Endothelial cell (in vitro differentiated cells): ENCODE results near the gene PPM1D. TPM values are rescaled to one million over a fixed set of nuclear protein-coding genes. Genes with fewer than 3 reads are reported as not detected.

Source experiments
- DNase-seq: peaks from one replicate; pipeline ENCODE4 v3.0.0; 2021; ENCODE audit warnings: low spot score
- H3K27ac Mint-ChIP-seq: one replicate; pipeline ENCODE4 v1.8.0; 2021; ENCODE audit warnings: mixed read lengths, inconsistent platforms; ENCODE audit not compliant: unreplicated experiment
- H3K27me3 Mint-ChIP-seq: one replicate; pipeline ENCODE4 v1.8.0; 2021; ENCODE audit warnings: mild to moderate bottlenecking, moderate library complexity, mixed read lengths, inconsistent platforms; ENCODE audit not compliant: unreplicated experiment
- H3K36me3 Mint-ChIP-seq: one replicate; pipeline ENCODE4 v1.8.0; 2021; ENCODE audit warnings: mild to moderate bottlenecking, low read depth, mixed read lengths, inconsistent platforms; ENCODE audit not compliant: unreplicated experiment
- H3K4me1 Mint-ChIP-seq: one replicate; pipeline ENCODE4 v1.8.0; 2021; ENCODE audit warnings: mild to moderate bottlenecking, mixed read lengths, inconsistent platforms; ENCODE audit not compliant: unreplicated experiment
- H3K4me3 Mint-ChIP-seq: one replicate; pipeline ENCODE4 v1.8.0; 2021; ENCODE audit warnings: mild to moderate bottlenecking, mixed read lengths, inconsistent platforms; ENCODE audit not compliant: unreplicated experiment
- H3K9me3 Mint-ChIP-seq: one replicate; pipeline ENCODE4 v1.8.0; 2021; ENCODE audit warnings: mixed read lengths, inconsistent platforms; ENCODE audit not compliant: unreplicated experiment
- CTCF ChIP-seq: fragments of 200-600 bp; sonication (generic); IDR thresholded peaks from one replicate; pipeline ENCODE4 v1.5.0; 2021; ENCODE audit warnings: antibody characterized with exemption; ENCODE audit not compliant: unreplicated experiment
- total RNA-seq: library from RNA; stranded (reverse); fragmentation: NEBNext Ultra II Directional; extraction: Animal tissue kit (Norgen Biotek cat#: 25700); gene quantifications from one replicate; pipeline ENCODE4 v1.2.1, GENCODE V29; 2021; ENCODE audit not compliant: unreplicated experiment

The PPM1D gene
- total RNA-seq, 1 donor from 2014 or later: 14.6 TPM

GRCh38 chr17:60680754-60681153 is 80.8 kb downstream of the PPM1D start:
- DNase-seq: no peak
- TF ChIP-seq CTCF: no peak
- Mint-ChIP-seq H3K27me3 (peaks cover 1% of the 10 kb centered on the region), H3K36me3 (peaks cover 8% of the 10 kb centered on the region), H3K27ac (no peak overlapping the region), H3K9me3 (no peaks in the 10 kb centered on the region), H3K4me1 (peaks cover 13% of the 10 kb centered on the region), H3K4me3 (no peak overlapping the region)

- H3K4me1 Mint-ChIP-seq: peaks cover 8% of the 10 kb centered on the region
- H3K27ac Mint-ChIP-seq: no peak overlapping the region
- peaks cover 8% of the 10 kb centered on the region for H3K36me3 Mint-ChIP-seq
Observed at GRCh38 chr17:60685437-60685836, 85.4 kb downstream of the PPM1D start.

GRCh38 chr17:60695960-60696359 is 96.0 kb downstream of the PPM1D start:
- DNase-seq: no peak
- Mint-ChIP-seq H3K27me3 (peaks cover 2% of the 10 kb centered on the region), H3K4me3 (no peak overlapping the region), H3K36me3 (peaks cover 12% of the 10 kb centered on the region), H3K9me3 (no peaks in the 10 kb centered on the region), H3K4me1 (no peaks in the 10 kb centered on the region), H3K27ac (no peak overlapping the region)
- no peak for TF ChIP-seq CTCF

More at GRCh38 chr17:60685437-60685836, 85.4 kb downstream of the PPM1D start:
- H3K27me3 Mint-ChIP-seq: peaks cover 1% of the 10 kb centered on the region
- H3K4me3 Mint-ChIP-seq: no peak overlapping the region
- no peak for DNase-seq
- TF ChIP-seq CTCF: no peak
- no peaks in the 10 kb centered on the region for H3K9me3 Mint-ChIP-seq

GRCh38 chr17:60699090-60699489 is 99.1 kb downstream of the PPM1D start:
- H3K4me3 Mint-ChIP-seq: no peak overlapping the region
- DNase-seq: no peak
- TF ChIP-seq CTCF: no peak
- peaks cover 9% of the 10 kb centered on the region for H3K36me3 Mint-ChIP-seq
- H3K27me3 Mint-ChIP-seq: peaks cover 2% of the 10 kb centered on the region
- no peaks in the 10 kb centered on the region for H3K4me1 Mint-ChIP-seq
- no peaks in the 10 kb centered on the region for H3K9me3 Mint-ChIP-seq
- no peak overlapping the region for H3K27ac Mint-ChIP-seq

GRCh38 chr17:60704170-60704569 is 104.2 kb downstream of the PPM1D start:
- DNase-seq: no peak
- Mint-ChIP-seq H3K4me1 (no peaks in the 10 kb centered on the region), H3K36me3 (no peaks in the 10 kb centered on the region), H3K27me3 (peaks cover 2% of the 10 kb centered on the region), H3K9me3 (no peaks in the 10 kb centered on the region), H3K27ac (no peak overlapping the region), H3K4me3 (no peak overlapping the region)
- no peak for TF ChIP-seq CTCF
